A172 (cell line): ENCODE data around the gene SPON1. TPM values are rescaled to one million over a fixed set of nuclear protein-coding genes. Genes with fewer than 3 reads are reported as not detected.
"Not testable (repeated sequence)": the region's sequence is repeated elsewhere in the genome, so short reads cannot be mapped to it uniquely, and the experiment has no call there.

ENCODE experiments used
- DNase-seq: peaks from one replicate; pipeline ENCODE4 v3.0.0-alpha.2; 2015; ENCODE audit warnings: low spot score
- total RNA-seq: library from RNA; depleted of rRNA; stranded (reverse); fragments of >200 nt; shearing (Covaris generic); gene quantifications from 2 replicates; pipeline ENCODE4 v1.2.3, GENCODE V29; 2014; rRNA removed

Gene SPON1
- 0.29 TPM in 1 of 2 replicates, not detected in the other for total RNA-seq

GRCh38 chr11:13962562-13963168 lies at the start of gene SPON1:
Gene SPON1, plus strand, starts transcription at chr11:13962723. Its CDS starts 182 bp downstream, at chr11:13962905.
- no peak for DNase-seq

GRCh38 chr11:13917264-13917663 lies 45.3 kb upstream of the SPON1 start:
- DNase-seq, result no peak

GRCh38 chr11:13917904-13918303 lies 44.6 kb upstream of the SPON1 start:
- no peak for DNase-seq

- no peak for DNase-seq
Measured at GRCh38 chr11:13920756-13921155, 41.8 kb upstream of the SPON1 start.

- no peak for DNase-seq
Measured at GRCh38 chr11:13921545-13921944, 41.0 kb upstream of the SPON1 start.

- no peak for DNase-seq
Measured at GRCh38 chr11:13923182-13923581, 39.3 kb upstream of the SPON1 start.

- no peak for DNase-seq
Measured at GRCh38 chr11:13923716-13924650, 38.5 kb upstream of the SPON1 start.

GRCh38 chr11:13924801-13925327 lies 37.7 kb upstream of the SPON1 start:
- DNase-seq, result no peak

- DNase-seq, result not testable (repeated sequence)
Measured at GRCh38 chr11:13926366-13926765, 36.2 kb upstream of the SPON1 start.

- DNase-seq, result no peak
Measured at GRCh38 chr11:13926981-13927380, 35.5 kb upstream of the SPON1 start.

GRCh38 chr11:13927481-13927880 lies 35.0 kb upstream of the SPON1 start:
- DNase-seq, result no peak

- DNase-seq, result peak; percentile 67
Measured at GRCh38 chr11:13928566-13929251, 33.8 kb upstream of the SPON1 start.

- no peak for DNase-seq
Measured at GRCh38 chr11:13929395-13929891, 33.1 kb upstream of the SPON1 start.

- DNase-seq, result no peak
Measured at GRCh38 chr11:13931356-13931755, 31.2 kb upstream of the SPON1 start.

GRCh38 chr11:13937154-13937553 lies 25.4 kb upstream of the SPON1 start:
- DNase-seq, result not testable (repeated sequence)

GRCh38 chr11:13938829-13939228 lies 23.7 kb upstream of the SPON1 start:
- not testable (repeated sequence) for DNase-seq

GRCh38 chr11:13939961-13940906 lies 22.3 kb upstream of the SPON1 start:
- DNase-seq, result peak; percentile 78

- no peak for DNase-seq
Measured at GRCh38 chr11:13940907-13941256, 21.6 kb upstream of the SPON1 start.

GRCh38 chr11:13941775-13942174 lies 20.7 kb upstream of the SPON1 start:
- DNase-seq, result no peak

GRCh38 chr11:13942378-13942777 lies 20.1 kb upstream of the SPON1 start:
- DNase-seq, result no peak

GRCh38 chr11:13942971-13943381 lies 19.5 kb upstream of the SPON1 start:
- DNase-seq, result peak; percentile 87
